ENCODE results near the gene ATP9A. TPM values are rescaled to one million over a fixed set of nuclear protein-coding genes. Genes with fewer than 3 reads are reported as not detected.
"Not testable (repeated sequence)": the region's sequence is repeated elsewhere in the genome, so short reads cannot be mapped to it uniquely, and the experiment has no call there.

Gene ATP9A
- total RNA-seq, 4 donors from 2014 or later: 52.5 to 72.8 (median 61.7) TPM

DNA sequence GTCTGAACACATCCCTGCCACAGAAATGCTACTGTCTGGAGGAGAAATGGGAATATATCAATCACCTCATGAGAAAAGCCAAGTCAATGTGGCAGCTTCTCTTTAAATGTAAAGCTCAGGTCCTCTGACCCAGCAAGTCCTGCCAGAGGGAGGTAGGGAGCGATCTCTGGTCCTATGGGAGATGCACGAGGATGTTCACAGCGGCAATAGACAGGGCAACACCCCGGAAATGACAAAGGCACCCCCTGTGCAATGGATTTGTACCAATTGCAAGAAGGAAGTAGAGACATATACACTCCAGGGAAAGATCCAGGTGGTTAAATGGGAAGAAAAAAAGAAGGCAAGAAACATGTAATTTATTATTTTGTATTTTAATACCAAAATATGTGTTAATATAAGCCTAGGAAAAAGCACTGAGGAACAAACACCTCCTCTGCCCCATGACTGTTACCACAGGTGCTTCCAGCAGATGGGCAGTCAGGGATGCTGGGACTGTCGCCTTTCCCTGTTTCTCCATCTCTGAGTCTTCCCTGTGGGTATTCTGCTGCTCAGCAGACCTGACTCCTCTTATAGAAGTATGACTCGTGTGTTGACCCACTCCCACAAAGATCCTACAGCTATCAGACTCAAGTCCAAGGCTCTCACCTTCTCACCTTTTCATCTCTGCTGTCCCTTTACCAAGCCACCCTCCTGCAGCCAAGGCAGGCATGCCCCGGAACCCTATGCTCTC is 20.8 kb downstream of the ATP9A start:
- no peaks in the 10 kb centered on the region for H3K9me3 ChIP-seq
- intact Hi-C loops (cut with DNase I): no loop called here
- DNase-seq: no peak
- no peak overlapping the region for H3K27ac ChIP-seq
- peaks cover 24 to 36% of the 10 kb centered on the region in 2 donors for H3K4me1 ChIP-seq
- no peak overlapping the region for H3K4me3 ChIP-seq (replicated peaks in 1 of 3)
- WGBS, 2 donors: 84 to 85% methylated on average over 7 of the region's 7 CpGs
- no peak for TF ChIP-seq POLR2A (IDR thresholded peaks at IDR 0.05)
- TF ChIP-seq, protein P1, sequence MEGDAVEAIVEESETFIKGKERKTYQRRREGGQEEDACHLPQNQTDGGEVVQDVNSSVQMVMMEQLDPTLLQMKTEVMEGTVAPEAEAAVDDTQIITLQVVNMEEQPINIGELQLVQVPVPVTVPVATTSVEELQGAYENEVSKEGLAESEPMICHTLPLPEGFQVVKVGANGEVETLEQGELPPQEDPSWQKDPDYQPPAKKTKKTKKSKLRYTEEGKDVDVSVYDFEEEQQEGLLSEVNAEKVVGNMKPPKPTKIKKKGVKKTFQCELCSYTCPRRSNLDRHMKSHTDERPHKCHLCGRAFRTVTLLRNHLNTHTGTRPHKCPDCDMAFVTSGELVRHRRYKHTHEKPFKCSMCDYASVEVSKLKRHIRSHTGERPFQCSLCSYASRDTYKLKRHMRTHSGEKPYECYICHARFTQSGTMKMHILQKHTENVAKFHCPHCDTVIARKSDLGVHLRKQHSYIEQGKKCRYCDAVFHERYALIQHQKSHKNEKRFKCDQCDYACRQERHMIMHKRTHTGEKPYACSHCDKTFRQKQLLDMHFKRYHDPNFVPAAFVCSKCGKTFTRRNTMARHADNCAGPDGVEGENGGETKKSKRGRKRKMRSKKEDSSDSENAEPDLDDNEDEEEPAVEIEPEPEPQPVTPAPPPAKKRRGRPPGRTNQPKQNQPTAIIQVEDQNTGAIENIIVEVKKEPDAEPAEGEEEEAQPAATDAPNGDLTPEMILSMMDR (IDR thresholded peaks at IDR 0.05): no peak
- H3K36me3 ChIP-seq: no peaks in the 10 kb centered on the region
- no peaks in the 10 kb centered on the region for H3K27me3 ChIP-seq

- intact Hi-C loops (cut with DNase I): no loop called here
- H3K36me3 ChIP-seq: no peaks in the 10 kb centered on the region
- TF ChIP-seq, protein P1 (IDR thresholded peaks at IDR 0.05): no peak
- TF ChIP-seq POLR2A (IDR thresholded peaks at IDR 0.05): no peak
- no peak overlapping the region for H3K27ac ChIP-seq
- 94 to 95% methylated on average over 3 of the region's 3 CpGs for WGBS, 2 donors
- H3K9me3 ChIP-seq: no peaks in the 10 kb centered on the region
- H3K4me1 ChIP-seq: peaks cover 13 to 22% of the 10 kb centered on the region in 2 donors
- H3K27me3 ChIP-seq: no peaks in the 10 kb centered on the region
- H3K4me3 ChIP-seq (replicated peaks in 1 of 3): no peak overlapping the region
- DNase-seq: no peak
Measured at GRCh38 chr20:51745804-51746203, 22.4 kb downstream of the ATP9A start.

DNA sequence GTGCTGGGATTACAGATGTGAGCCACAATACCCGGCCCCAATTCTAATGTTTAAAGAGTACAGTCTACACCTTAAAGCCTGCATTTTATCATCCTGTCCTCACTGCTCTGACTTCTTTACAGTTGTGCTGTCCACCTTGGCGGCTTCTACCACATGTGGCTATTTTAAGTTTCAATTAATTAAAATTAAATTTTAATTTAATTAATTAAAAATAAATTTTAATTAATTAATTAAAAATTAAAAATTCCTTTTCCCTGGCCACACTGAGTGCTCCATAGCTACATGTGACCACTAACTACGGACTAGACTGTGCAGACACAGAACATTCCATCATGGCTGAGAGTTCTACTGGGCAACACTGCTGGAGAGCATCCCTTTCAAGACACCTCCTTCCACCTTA is 27.4 kb downstream of the ATP9A start:
- intact Hi-C loops (cut with DNase I): no loop called here
- Histone ChIP-seq H3K27me3 (no peaks in the 10 kb centered on the region), H3K36me3 (no peaks in the 10 kb centered on the region), H3K9me3 (no peaks in the 10 kb centered on the region), H3K27ac (no peak overlapping the region), H3K4me1 (peaks cover 3 to 9% of the 10 kb centered on the region in 2 donors), H3K4me3 (replicated peaks in 1 of 3) (no peak overlapping the region)
- no peak for DNase-seq
- no peak for TF ChIP-seq POLR2A (IDR thresholded peaks at IDR 0.05)
- TF ChIP-seq, protein P1 (IDR thresholded peaks at IDR 0.05): no peak
- WGBS, 2 donors: 95 to 98% methylated on average over 3 of the region's 3 CpGs

GRCh38 chr20:51740308-51740707 is 27.9 kb downstream of the ATP9A start:
- H3K4me3 ChIP-seq (replicated peaks in 1 of 3); H3K27ac ChIP-seq; DNase-seq; intact Hi-C loops (cut with DNase I); H3K9me3 ChIP-seq; H3K27me3 ChIP-seq; H3K36me3 ChIP-seq: not testable (repeated sequence)
- H3K4me1 ChIP-seq: peaks cover 7 to 15% of the 10 kb centered on the region in 2 donors
- WGBS, 2 donors: 97 to 98% methylated on average over 5 to 7 of the region's 7 CpGs

DNA sequence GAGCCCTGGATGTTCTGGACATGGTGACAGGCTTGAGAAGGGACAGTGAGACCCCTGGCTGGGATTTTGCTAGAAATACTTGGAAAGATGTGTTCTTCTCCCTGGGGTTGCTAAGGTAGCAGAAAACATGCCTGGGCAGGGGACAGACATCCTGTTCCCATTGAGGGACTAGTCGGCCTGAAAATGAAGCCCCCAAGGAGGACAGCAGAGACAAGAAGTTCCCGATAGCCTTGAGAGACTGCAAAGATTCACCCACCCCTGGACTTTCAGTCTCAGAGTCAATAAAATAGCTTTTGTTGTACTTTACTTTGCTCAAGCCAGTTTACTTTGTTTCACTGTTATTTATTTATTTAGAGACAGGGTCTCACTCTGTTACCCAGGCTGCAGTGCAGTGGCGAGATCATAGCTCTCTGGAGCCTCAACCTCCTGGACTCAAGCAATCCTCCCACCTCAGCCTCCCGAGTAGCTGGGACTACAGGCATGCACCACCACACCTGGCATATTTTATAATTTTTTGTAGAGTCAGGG is 28.4 kb downstream of the ATP9A start:
- H3K36me3 ChIP-seq: no peaks in the 10 kb centered on the region
- H3K9me3 ChIP-seq: no peaks in the 10 kb centered on the region
- no peak for DNase-seq
- H3K27me3 ChIP-seq: no peaks in the 10 kb centered on the region
- H3K4me1 ChIP-seq: peaks cover 12 to 19% of the 10 kb centered on the region in 2 donors
- H3K27ac ChIP-seq: no peak overlapping the region
- intact Hi-C loops (cut with DNase I): no loop called here
- no peak overlapping the region for H3K4me3 ChIP-seq (replicated peaks in 1 of 3)
- 85 to 88% methylated on average over 4 of the region's 4 CpGs for whole genome bisulfite sequencing, 2 donors
- TF ChIP-seq, protein P1 (IDR thresholded peaks at IDR 0.05): no peak
- TF ChIP-seq POLR2A (IDR thresholded peaks at IDR 0.05): no peak
